Lower leg skin (tissue), 4 donors: ENCODE data around the gene TNP1. TPM values are rescaled to one million over a fixed set of nuclear protein-coding genes. Genes with fewer than 3 reads are reported as not detected.

Source experiments
- DNase-seq, 2 donors: peaks; one replicate each; pipeline ENCODE4 v3.0.0-alpha.2; 2019; ENCODE audit warnings: low spot score in 2 of 2
- H3K4me3 ChIP-seq: fragments of 200-600 bp; sonication (generic); 2 replicates; pipeline ENCODE4 v1.5.1; 2017; ENCODE audit warnings: mild to moderate bottlenecking, low read depth; ENCODE audit not compliant: poor library complexity, severe bottlenecking
- POLR2A ChIP-seq, 2 donors: fragments of 450-650 bp; IDR thresholded peaks; one replicate each; pipeline ENCODE4 v1.6.1; 2016 to 2017; ENCODE audit warnings: antibody characterized with exemption in 2 of 2, mild to moderate bottlenecking in 1 of 2, moderate library complexity in 1 of 2
- WGBS, 2 donors: methylation state at CpG; one replicate each; pipeline ENCODE4 v1.1.5; 2018; 5-methylcytosine and 5-hydroxymethylcytosine counted together
- intact Hi-C: fragments of 100-400 bp; cut with DNase I; formaldehyde crosslinking; loops from one replicate; pipeline ENCODE4 v1.15.0; 2023; ENCODE audit warnings: low total_unique reads
- total RNA-seq, 4 donors: library from RNA; depleted of rRNA; stranded (reverse); fragments of >200 nt; gene quantifications; one replicate each; pipeline ENCODE4 v1.1.0, GENCODE V29; 2016
- TF ChIP-seq, protein P1 (sequence below), 3 donors: fragments of 450-650 bp; IDR thresholded peaks; one replicate each; pipeline ENCODE4 v1.5.1; 2016; ENCODE audit warnings: antibody characterized with exemption in 3 of 3, mild to moderate bottlenecking in 3 of 3, moderate library complexity in 2 of 3

TNP1 gene
- total RNA-seq, 4 donors from 2014 or later = not detected

DNA sequence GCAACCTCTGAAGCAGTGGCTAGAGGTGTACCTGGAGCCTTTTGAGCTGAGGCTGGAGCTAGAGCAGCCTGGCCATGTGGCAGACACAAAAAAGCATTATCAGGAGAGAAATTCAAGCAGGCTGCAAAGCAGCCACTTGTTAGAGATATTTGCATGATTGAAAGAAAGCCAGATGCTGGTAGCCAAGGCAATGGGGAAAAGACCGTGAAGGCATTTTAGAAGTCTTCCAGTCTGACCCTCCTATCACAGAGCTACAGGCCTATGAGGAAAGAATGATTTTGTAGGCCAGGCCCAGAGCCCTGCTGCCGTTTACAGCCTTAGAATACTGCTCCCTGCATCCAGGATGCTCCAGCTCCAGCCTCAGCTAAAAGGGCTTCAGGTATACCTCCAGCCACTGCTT, 41.4 kb upstream of the TNP1 start:
- 94 to 98% methylated on average over 2 of the region's 2 CpGs for WGBS, 2 donors
- intact Hi-C loops = no loop called here
- no peak for TF ChIP-seq POLR2A (IDR thresholded peaks at IDR 0.05)
- TF ChIP-seq, protein P1, sequence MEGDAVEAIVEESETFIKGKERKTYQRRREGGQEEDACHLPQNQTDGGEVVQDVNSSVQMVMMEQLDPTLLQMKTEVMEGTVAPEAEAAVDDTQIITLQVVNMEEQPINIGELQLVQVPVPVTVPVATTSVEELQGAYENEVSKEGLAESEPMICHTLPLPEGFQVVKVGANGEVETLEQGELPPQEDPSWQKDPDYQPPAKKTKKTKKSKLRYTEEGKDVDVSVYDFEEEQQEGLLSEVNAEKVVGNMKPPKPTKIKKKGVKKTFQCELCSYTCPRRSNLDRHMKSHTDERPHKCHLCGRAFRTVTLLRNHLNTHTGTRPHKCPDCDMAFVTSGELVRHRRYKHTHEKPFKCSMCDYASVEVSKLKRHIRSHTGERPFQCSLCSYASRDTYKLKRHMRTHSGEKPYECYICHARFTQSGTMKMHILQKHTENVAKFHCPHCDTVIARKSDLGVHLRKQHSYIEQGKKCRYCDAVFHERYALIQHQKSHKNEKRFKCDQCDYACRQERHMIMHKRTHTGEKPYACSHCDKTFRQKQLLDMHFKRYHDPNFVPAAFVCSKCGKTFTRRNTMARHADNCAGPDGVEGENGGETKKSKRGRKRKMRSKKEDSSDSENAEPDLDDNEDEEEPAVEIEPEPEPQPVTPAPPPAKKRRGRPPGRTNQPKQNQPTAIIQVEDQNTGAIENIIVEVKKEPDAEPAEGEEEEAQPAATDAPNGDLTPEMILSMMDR (IDR thresholded peaks at IDR 0.05) = no peak
- no peak for DNase-seq
- H3K4me3 ChIP-seq = no peak overlapping the region

DNA sequence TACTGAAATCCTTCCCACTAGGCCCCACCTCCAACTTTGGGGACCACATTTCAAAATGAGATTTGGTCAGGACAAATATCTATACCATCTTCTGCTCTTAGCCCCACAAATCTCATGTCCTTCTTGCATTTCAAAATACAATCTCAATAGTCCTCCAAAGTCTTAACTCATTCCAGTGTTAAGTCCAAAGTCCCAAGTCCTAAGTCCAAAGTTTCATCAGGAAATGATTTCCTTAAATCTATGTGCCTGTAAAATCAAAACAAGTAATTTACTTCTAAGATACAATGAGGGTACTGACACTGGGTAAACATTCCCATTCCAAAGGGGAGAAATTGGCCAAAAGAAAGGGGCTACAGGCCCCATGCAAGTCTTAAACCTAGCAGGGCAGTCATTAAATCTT, 40.5 kb upstream of the TNP1 start:
- DNase-seq = no peak
- TF ChIP-seq POLR2A (IDR thresholded peaks at IDR 0.05) = no peak
- TF ChIP-seq, protein P1 (IDR thresholded peaks at IDR 0.05) = no peak
- no peak overlapping the region for H3K4me3 ChIP-seq
- intact Hi-C loops = no loop called here

DNA sequence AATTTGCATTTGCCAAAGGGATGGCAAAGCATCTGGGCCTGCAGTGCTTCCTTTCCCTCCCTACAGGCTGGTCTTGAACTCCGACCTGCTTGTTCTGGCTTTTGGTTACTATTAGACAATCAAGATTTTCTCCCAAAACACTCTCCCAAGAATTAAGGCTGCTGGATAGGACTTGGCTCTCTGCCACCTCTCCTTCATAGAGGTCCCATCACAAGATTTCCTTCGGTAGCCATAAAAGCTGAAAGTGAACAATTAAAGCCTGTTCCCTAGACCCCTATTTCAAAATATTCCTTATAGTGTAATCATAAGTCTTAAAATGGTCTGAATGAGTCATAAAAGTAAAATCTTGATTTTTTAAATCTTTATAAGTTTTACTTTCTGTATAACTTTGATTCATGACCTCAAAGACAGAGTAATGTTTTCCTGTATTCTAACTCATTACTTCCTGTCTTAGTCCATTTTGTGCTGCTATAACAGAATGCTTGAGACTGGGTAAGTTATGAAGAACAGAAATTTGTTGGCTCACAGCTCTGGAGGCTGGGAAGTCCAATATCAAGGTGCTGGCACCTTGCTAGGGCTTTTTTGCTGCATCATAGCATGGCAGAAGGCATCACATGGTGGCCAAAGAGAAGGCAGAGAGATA, 37.8 kb upstream of the TNP1 start:
- 86 to 89% methylated on average over 2 of the region's 2 CpGs for WGBS, 2 donors
- TF ChIP-seq POLR2A (IDR thresholded peaks at IDR 0.05) = no peak
- TF ChIP-seq, protein P1 (IDR thresholded peaks at IDR 0.05) = no peak
- intact Hi-C loops = no loop called here
- H3K4me3 ChIP-seq = no peak overlapping the region
- DNase-seq = no peak

DNA sequence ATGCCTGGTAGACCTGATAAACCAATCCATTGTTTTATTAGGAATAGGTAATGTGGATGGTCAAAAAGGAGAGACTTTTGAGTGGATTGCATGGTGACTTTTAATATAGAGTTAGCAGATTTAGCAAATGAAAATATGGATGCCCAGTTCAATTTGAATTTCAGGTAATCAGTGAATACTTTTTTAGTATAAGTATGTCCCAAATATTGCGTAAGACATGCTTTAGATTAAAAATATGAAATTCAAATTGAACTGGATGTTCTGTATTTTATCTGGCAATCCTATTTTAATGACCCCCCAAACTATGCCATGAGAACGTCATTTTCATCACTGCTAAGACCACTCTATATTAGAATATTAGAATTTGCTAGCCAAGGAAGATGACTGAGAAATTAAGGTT, 30.3 kb upstream of the TNP1 start:
- no peak for DNase-seq
- H3K4me3 ChIP-seq = no peak overlapping the region
- 93 to 97% methylated on average over 2 of the region's 2 CpGs for WGBS, 2 donors
- intact Hi-C loops = no loop called here
- TF ChIP-seq, protein P1 (IDR thresholded peaks at IDR 0.05) = no peak
- no peak for TF ChIP-seq POLR2A (IDR thresholded peaks at IDR 0.05)

DNA sequence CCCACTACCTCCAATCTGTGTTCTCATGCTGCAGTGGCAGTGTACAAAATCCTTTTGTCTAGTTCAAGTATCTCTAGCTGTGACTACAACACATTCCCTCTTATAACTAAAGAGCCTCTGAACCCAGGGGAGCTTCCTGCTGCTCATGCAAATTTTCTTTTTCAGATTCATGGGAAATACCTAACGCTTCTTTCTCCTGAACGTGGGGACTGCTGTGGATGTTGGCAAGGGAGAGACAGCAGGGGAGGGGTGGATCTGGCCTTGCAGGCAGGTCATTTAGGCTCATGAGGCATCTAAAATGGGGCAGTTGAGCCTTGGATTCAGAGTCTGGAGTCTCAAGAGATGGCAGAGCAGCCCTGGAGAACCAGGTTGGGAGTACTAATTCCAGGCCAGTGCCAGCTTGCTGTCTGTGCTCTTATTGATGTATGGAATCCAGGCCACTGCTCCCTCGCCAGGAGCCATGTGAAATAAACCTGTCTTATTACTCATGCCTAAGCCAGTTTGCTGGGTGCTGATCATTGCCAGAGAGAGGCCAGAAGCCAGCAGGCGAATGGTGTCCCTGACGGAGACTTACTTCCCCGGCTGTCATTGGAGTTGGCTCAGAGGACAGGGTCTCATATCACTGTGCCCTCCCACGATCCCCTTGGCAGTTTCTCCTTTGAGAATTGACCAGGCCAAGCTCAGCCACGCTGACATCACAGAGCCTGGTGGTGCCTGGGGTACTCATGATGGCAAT, 29.2 kb upstream of the TNP1 start:
- TF ChIP-seq, protein P1 (IDR thresholded peaks at IDR 0.05) = no peak
- TF ChIP-seq POLR2A (IDR thresholded peaks at IDR 0.05) = no peak
- no peak overlapping the region for H3K4me3 ChIP-seq
- WGBS, 2 donors = 51 to 58% methylated on average over 8 of the region's 8 CpGs
- intact Hi-C loops = no loop called here
- DNase-seq = peak in 1 of 2 donors; percentile 31
